ENCODE results near the gene GAPT.

GRCh38 chr5:58486290-58486689 is 4.9 kb upstream of the GAPT start:
- TF ChIP-seq EZH2 (IDR thresholded peaks at IDR 0.05; ENCODE audit: low read length, missing control alignments): no peak
- no peak for TF ChIP-seq CTCF (conservative IDR thresholded peaks at IDR 0.05 in 1 of 2, IDR thresholded peaks at IDR 0.05 in 1 of 2; ENCODE audit: low read depth in 1 of 2, low read length in 2 of 2)
